GM12878 (cell line): ENCODE results near the gene SPR. TPM values are rescaled to one million over a fixed set of nuclear protein-coding genes. Genes with fewer than 3 reads are reported as not detected.

Experiments used
- CTCF ChIP-seq, 3 experiments: IDR thresholded peaks in 2 of 3; conservative IDR thresholded peaks in 1 of 3; 2 replicates each; pipeline ENCODE4 v1.5.1; 2011; ENCODE audit warnings: low read depth in 3 of 3, low read length in 3 of 3, mild to moderate bottlenecking in 3 of 3, control low read depth in 2 of 3, moderate library complexity in 2 of 3, inconsistent platforms in 1 of 3, mixed read lengths in 1 of 3; ENCODE audit not compliant: control insufficient read depth in 2 of 3, insufficient read depth in 1 of 3; ENCODE audit errors: extremely low read depth in 1 of 3
- HSF1 ChIP-seq: fragments of 150-350 bp; IDR thresholded peaks from 2 replicates; pipeline ENCODE4 v1.6.1; 2014; ENCODE audit warnings: mild to moderate bottlenecking, low read depth, low read length
- KDM1A ChIP-seq: fragments of 200-600 bp; sonication (generic); IDR thresholded peaks from 2 replicates; pipeline ENCODE4 v1.6.1; 2016; ENCODE audit warnings: borderline replicate concordance
- LARP7 ChIP-seq: fragments of 450-650 bp; IDR thresholded peaks from 2 replicates; pipeline ENCODE4 v1.6.1; 2017; ENCODE audit warnings: mild to moderate bottlenecking
- MAX ChIP-seq: IDR thresholded peaks from 2 replicates; pipeline ENCODE4 v1.6.1; 2012; ENCODE audit warnings: low read depth, low read length, improper control_type of control experiment
- NR2C1 ChIP-seq: fragments of 450-650 bp; IDR thresholded peaks from 2 replicates; pipeline ENCODE4 v1.6.1; 2017; ENCODE audit warnings: antibody characterized with exemption, mild to moderate bottlenecking, moderate library complexity
- NR2C2 ChIP-seq: IDR thresholded peaks from 2 replicates; pipeline ENCODE4 v1.6.1; 2011; ENCODE audit warnings: borderline replicate concordance, low read depth; ENCODE audit not compliant: control insufficient read depth, insufficient read length
- PML ChIP-seq: IDR thresholded peaks from 2 replicates; pipeline ENCODE4 v1.6.1; 2012; ENCODE audit warnings: low read length, inconsistent platforms
- PRDM15 ChIP-seq: fragments of 450-650 bp; formaldehyde crosslinking; IDR thresholded peaks from 2 replicates; pipeline ENCODE4 v1.4.0; 2020; ENCODE audit warnings: mild to moderate bottlenecking, moderate library complexity
- SIX5 ChIP-seq: IDR thresholded peaks from 2 replicates; pipeline ENCODE4 v1.6.1; 2011; ENCODE audit warnings: mild to moderate bottlenecking, low read depth, low read length, moderate library complexity; ENCODE audit not compliant: severe bottlenecking
- SKIL ChIP-seq: fragments of 450-650 bp; IDR thresholded peaks from 2 replicates; pipeline ENCODE4 v1.6.1; 2017; ENCODE audit warnings: mild to moderate bottlenecking, low read depth, inconsistent platforms; ENCODE audit not compliant: poor library complexity, severe bottlenecking
- TCF3 ChIP-seq: IDR thresholded peaks from 2 replicates; pipeline ENCODE4 v1.6.1; 2012; ENCODE audit warnings: low read depth, mild to moderate bottlenecking, low read length, borderline replicate concordance; ENCODE audit not compliant: insufficient read depth
- TCF7 ChIP-seq: IDR thresholded peaks from 2 replicates; pipeline ENCODE4 v1.6.1; 2014; ENCODE audit warnings: antibody characterized with exemption, borderline replicate concordance
- ZNF217 ChIP-seq: fragments of 450-650 bp; IDR thresholded peaks from 2 replicates; pipeline ENCODE4 v1.6.1; 2017; ENCODE audit warnings: antibody characterized with exemption, mild to moderate bottlenecking
- ZNF687 ChIP-seq: fragments of 450-650 bp; IDR thresholded peaks from 2 replicates; pipeline ENCODE4 v1.6.1; 2017; ENCODE audit warnings: mild to moderate bottlenecking, moderate library complexity
- polyA plus RNA-seq, 11 experiments: library from polyadenylated mRNA; depleted of rRNA in 4 of 11; unstranded in 6 of 11; stranded (reverse) in 5 of 11; fragments of >200 nt; fragmentation: Nextera tagmentation in 4 of 11; fragmentation: Illumina TruSeq in 1 of 11; extraction: Ambion mirVana in 4 of 11; extraction: Trizol in 1 of 11; gene quantifications; 1 replicate in 1 of 11; 2 replicates in 10 of 11; pipeline versions ENCODE4 v1.2.1 to v1.2.3, GENCODE V29; 2011 to 2016; ENCODE audit warnings: inconsistent platforms in 2 of 11, missing spikeins in 2 of 11, low read depth in 1 of 11
- total RNA-seq, 4 experiments: library from RNA; depleted of rRNA in 3 of 4; stranded (reverse); fragments of >200 nt in 3 of 4; fragmentation: Illumina TruSeq in 1 of 4; extraction: Trizol in 1 of 4; gene quantifications; 2 replicates each; pipeline versions ENCODE4 v1.2.1 to v1.2.3, GENCODE V29; 2013 to 2021

The SPR gene
- total and polyA plus RNA-seq, 10 of the 15 experiments (the other 5 are each of a cell fraction or from before 2014, with no cell fraction given): 0.68 to 7.8 (median 2.5) TPM

GRCh38 chr2:72917877-72918553, 30.8 kb downstream of the SPR start (continued):
- TF ChIP-seq CTCF (IDR thresholded peaks at IDR 0.05 in 2 of 3, conservative IDR thresholded peaks at IDR 0.05 in 1 of 3; ENCODE audit: control insufficient read depth in 2 of 3, extremely low read depth in 1 of 3, insufficient read depth in 1 of 3, low read depth in 3 of 3, low read length in 3 of 3) (no peak), ZNF687 (0 out of 2 replicates have a peak, but pooled peaks have one; percentile 15), SIX5 (no peak), PML (no peak), HSF1 (no peak), PRDM15 (CRISPR knock-in tag) (no peak), NR2C2 (no peak), ZNF217 (no peak), TCF3 (no peak), KDM1A (no peak), LARP7 (0 out of 2 replicates have a peak, but pooled peaks have one; percentile 34), TCF7 (no peak), SKIL (no peak), NR2C1 (no peak), MAX (no peak)
